Mesothelial cell of epicardium (in vitro differentiated cells): ENCODE data around the gene ELFN1. TPM values are rescaled to one million over a fixed set of nuclear protein-coding genes. Genes with fewer than 3 reads are reported as not detected.

Source experiments
- DNase-seq, 2 experiments: peaks; one replicate each; pipeline ENCODE4 v3.0.0; 2021; ENCODE audit warnings: low spot score in 2 of 2; ENCODE audit not compliant: unreplicated experiment in 2 of 2
- H3K27ac Mint-ChIP-seq: 2 replicates; pipeline ENCODE4 v1.8.0; 2021; ENCODE audit warnings: mixed read lengths
- H3K27me3 Mint-ChIP-seq: 2 replicates; pipeline ENCODE4 v1.8.0; 2021; ENCODE audit warnings: low read depth, mixed read lengths
- H3K36me3 Mint-ChIP-seq: 2 replicates; pipeline ENCODE4 v1.8.0; 2021; ENCODE audit warnings: mixed read lengths
- H3K4me1 Mint-ChIP-seq: 2 replicates; pipeline ENCODE4 v1.8.0; 2021; ENCODE audit warnings: mixed read lengths
- H3K4me3 Mint-ChIP-seq: 2 replicates; pipeline ENCODE4 v1.8.0; 2021; ENCODE audit warnings: mild to moderate bottlenecking, moderate library complexity, mixed read lengths
- H3K9me3 Mint-ChIP-seq: 2 replicates; pipeline ENCODE4 v1.8.0; 2021; ENCODE audit warnings: mixed read lengths
- CTCF ChIP-seq: fragments of 200-600 bp; sonication (generic); IDR thresholded peaks from one replicate; pipeline ENCODE4 v1.5.0; 2021; ENCODE audit warnings: antibody characterized with exemption; ENCODE audit not compliant: unreplicated experiment
- total RNA-seq: library from RNA; stranded (reverse); gene quantifications from 3 replicates; pipeline ENCODE4 v1.2.1, GENCODE V29; 2021

The ELFN1 gene
- total RNA-seq, 1 donor from 2014 or later: 13.5 TPM

GRCh38 chr7:1787681-1788235 is 117.7 kb downstream of the ELFN1 start:
- no peak overlapping the region for H3K4me3 Mint-ChIP-seq

GRCh38 chr7:1794888-1795542 is 124.9 kb downstream of the ELFN1 start:
- no peak for TF ChIP-seq CTCF
- H3K4me1 Mint-ChIP-seq: no peaks in the 10 kb centered on the region
- H3K27me3 Mint-ChIP-seq: peaks cover 8% of the 10 kb centered on the region
- H3K4me3 Mint-ChIP-seq: no peak overlapping the region
- no peak overlapping the region for H3K27ac Mint-ChIP-seq
- H3K9me3 Mint-ChIP-seq: peaks cover 34% of the 10 kb centered on the region
- DNase-seq: no peak
- H3K36me3 Mint-ChIP-seq: peaks cover 2% of the 10 kb centered on the region

More at GRCh38 chr7:1787681-1788235, 117.7 kb downstream of the ELFN1 start:
- Mint-ChIP-seq H3K9me3 (peaks cover 18% of the 10 kb centered on the region), H3K4me1 (peaks cover 4% of the 10 kb centered on the region), H3K36me3 (peaks cover 2% of the 10 kb centered on the region), H3K27me3 (peaks cover 1% of the 10 kb centered on the region), H3K27ac (no peak overlapping the region)
- no peak for TF ChIP-seq CTCF
- peak in 1 of 2 experiments; percentile 19 for DNase-seq

Other genes with a start within 250 kb of the ELFN1 start
- gene MICALL2, start 210.8 kb upstream of the ELFN1 start, total RNA-seq: 18.5 to 21.1 TPM (median 18.9 TPM) in 3 replicates
- 141 to 163 TPM (median 149 TPM) in 3 replicates for gene INTS1, start 165.9 kb upstream of the ELFN1 start, total RNA-seq
- 46.0 to 47.7 TPM (median 46.5 TPM) in 3 replicates for gene MAFK, start 139.6 kb upstream of the ELFN1 start, total RNA-seq
- 4.3 to 5.0 TPM (median 5.0 TPM) in 3 replicates for gene TMEM184A, start 114.1 kb upstream of the ELFN1 start, total RNA-seq
- 27.0 to 32.5 TPM (median 31.0 TPM) in 3 replicates for gene PSMG3, start 100.2 kb upstream of the ELFN1 start, total RNA-seq